Tibial nerve (tissue), 4 donors: ENCODE results near the gene ZKSCAN5. TPM values are rescaled to one million over a fixed set of nuclear protein-coding genes. Genes with fewer than 3 reads are reported as not detected.
A peak's percentile ranks its signal among the peaks of the same experiment; 100 is the strongest.

Experiments
- DNase-seq, 2 donors: peaks; one replicate each; pipeline ENCODE4 v3.0.0-alpha.2; 2019; ENCODE audit warnings: low spot score in 2 of 2
- H3K27ac ChIP-seq, 4 donors: fragments of 200-600 bp; sonication (generic) in 3 of 4; one replicate each; pipeline ENCODE4 v1.5.1; 2017 to 2019; ENCODE audit warnings: mild to moderate bottlenecking in 1 of 4
- H3K27me3 ChIP-seq, 2 donors: fragments of 200-600 bp; sonication (generic) in 1 of 2; one replicate each; pipeline versions ENCODE4 v1.5.1 to v1.6.0; 2017 to 2019
- H3K36me3 ChIP-seq, 3 donors: fragments of 200-600 bp; sonication (generic); one replicate each; pipeline ENCODE4 v1.5.1; 2018 to 2019
- H3K4me1 ChIP-seq, 4 donors: fragments of 200-600 bp; sonication (generic) in 3 of 4; one replicate each; pipeline ENCODE4 v1.5.1; 2017 to 2019
- H3K4me3 ChIP-seq, 4 donors: fragments of 200-600 bp; sonication (generic) in 3 of 4; one replicate each; pipeline ENCODE4 v1.5.1; 2017 to 2019; ENCODE audit warnings: mild to moderate bottlenecking in 1 of 4, moderate library complexity in 1 of 4
- H3K9me3 ChIP-seq, 4 donors: fragments of 200-600 bp; sonication (generic) in 3 of 4; one replicate each; pipeline ENCODE4 v1.5.1; 2017 to 2019
- EP300 ChIP-seq, 2 donors: sonication (generic); formaldehyde crosslinking; IDR thresholded peaks; one replicate each; pipeline ENCODE4 v1.6.1; 2017; ENCODE audit warnings: antibody characterized with exemption in 2 of 2, mild to moderate bottlenecking in 1 of 2
- POLR2A ChIP-seq, 2 donors: fragments of 450-650 bp; IDR thresholded peaks; one replicate each; pipeline ENCODE4 v1.6.1; 2017; ENCODE audit warnings: antibody characterized with exemption in 2 of 2, mild to moderate bottlenecking in 2 of 2, moderate library complexity in 2 of 2
- WGBS, 2 donors: methylation state at CpG; one replicate each; pipeline ENCODE4 v1.1.5; 2018; 5-methylcytosine and 5-hydroxymethylcytosine counted together
- total RNA-seq, 4 donors: library from RNA; depleted of rRNA; stranded (reverse); fragments of >200 nt; gene quantifications; one replicate each; pipeline ENCODE4 v1.1.0, GENCODE V29; 2016
- TF ChIP-seq, protein P1 (sequence below), 5 experiments: fragments of 200-600 bp in 3 of 5; fragments of 450-650 bp in 2 of 5; sonication (generic) in 3 of 5; IDR thresholded peaks; one replicate each; pipeline ENCODE4 v1.5.1; 2016 to 2019; ENCODE audit warnings: antibody characterized with exemption in 5 of 5, mild to moderate bottlenecking in 3 of 5, moderate library complexity in 2 of 5

Gene ZKSCAN5
- 10 to 100 TPM in 2 of 4 donors, 1 to 10 TPM in 2; 9.0 to 11.7 (median 9.9) TPM for total RNA-seq

DNA sequence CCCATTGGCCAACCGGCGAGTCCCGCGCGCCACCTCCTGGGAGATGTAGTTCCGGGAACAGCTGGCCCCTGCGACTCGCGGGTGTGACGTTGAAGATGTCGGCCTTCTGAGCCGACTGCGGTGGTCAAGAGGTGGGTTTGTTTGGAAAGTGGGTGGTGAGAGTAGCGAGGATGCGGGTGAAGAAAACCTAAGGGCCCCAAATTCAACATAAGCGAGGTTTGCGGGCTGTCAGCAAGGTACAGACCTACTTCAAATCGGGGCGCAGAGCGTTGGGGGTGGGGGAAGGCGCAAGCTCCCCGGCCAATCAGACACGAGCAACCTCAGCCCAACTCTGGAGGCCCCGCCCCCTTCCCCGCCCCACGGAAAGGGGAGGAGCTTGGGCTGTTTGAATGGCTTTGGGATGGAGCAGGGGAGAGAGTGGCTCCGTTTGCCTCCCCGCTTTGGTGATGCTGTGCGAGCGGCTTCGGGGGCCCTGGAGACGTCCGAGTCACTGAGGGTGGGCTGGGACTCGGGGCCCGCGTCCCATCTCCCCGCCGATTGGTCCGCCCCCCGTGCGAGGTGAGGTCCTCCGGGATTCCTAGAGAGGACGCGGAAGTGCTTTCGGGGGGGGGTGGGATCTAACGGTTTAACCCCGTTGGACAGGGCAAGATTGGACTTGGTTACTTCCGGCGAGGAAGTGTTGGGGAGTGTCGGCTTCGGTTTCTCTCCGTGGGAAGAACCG, at the start of gene ZKSCAN5:
TSS of gene ZKSCAN5 (plus strand) at position 60 of the 721 bp plus-strand sequence. CDS start 1,383 bp downstream, outside the sequence.
- Histone ChIP-seq H3K27me3 (no peaks in the 10 kb centered on the region), H3K4me3 (peak within 1 kb of the TSS; percentile 63 to 81 (median 72)), H3K36me3 (peaks cover 0 to 10% (median 0%) of the 10 kb centered on the region in 3 donors), H3K4me1 (peaks cover 0 to 45% (median 26%) of the 10 kb centered on the region in 4 donors), H3K27ac (peak within 1 kb of the TSS; percentile 88 to 96 (median 94)), H3K9me3 (no peaks in the 10 kb centered on the region)
- TF ChIP-seq, protein P1, sequence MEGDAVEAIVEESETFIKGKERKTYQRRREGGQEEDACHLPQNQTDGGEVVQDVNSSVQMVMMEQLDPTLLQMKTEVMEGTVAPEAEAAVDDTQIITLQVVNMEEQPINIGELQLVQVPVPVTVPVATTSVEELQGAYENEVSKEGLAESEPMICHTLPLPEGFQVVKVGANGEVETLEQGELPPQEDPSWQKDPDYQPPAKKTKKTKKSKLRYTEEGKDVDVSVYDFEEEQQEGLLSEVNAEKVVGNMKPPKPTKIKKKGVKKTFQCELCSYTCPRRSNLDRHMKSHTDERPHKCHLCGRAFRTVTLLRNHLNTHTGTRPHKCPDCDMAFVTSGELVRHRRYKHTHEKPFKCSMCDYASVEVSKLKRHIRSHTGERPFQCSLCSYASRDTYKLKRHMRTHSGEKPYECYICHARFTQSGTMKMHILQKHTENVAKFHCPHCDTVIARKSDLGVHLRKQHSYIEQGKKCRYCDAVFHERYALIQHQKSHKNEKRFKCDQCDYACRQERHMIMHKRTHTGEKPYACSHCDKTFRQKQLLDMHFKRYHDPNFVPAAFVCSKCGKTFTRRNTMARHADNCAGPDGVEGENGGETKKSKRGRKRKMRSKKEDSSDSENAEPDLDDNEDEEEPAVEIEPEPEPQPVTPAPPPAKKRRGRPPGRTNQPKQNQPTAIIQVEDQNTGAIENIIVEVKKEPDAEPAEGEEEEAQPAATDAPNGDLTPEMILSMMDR (IDR thresholded peaks at IDR 0.05), result peak in 2 of 5 experiments; percentile 21 to 32
- peak; percentile 8 to 74 for TF ChIP-seq EP300 (IDR thresholded peaks at IDR 0.05)
- TF ChIP-seq POLR2A (IDR thresholded peaks at IDR 0.05), result peak; percentile 11 to 39
- 0 to 1% methylated on average over 37 to 46 of the region's 53 CpGs for WGBS, 2 donors
- peak; percentile 99 for DNase-seq

DNA sequence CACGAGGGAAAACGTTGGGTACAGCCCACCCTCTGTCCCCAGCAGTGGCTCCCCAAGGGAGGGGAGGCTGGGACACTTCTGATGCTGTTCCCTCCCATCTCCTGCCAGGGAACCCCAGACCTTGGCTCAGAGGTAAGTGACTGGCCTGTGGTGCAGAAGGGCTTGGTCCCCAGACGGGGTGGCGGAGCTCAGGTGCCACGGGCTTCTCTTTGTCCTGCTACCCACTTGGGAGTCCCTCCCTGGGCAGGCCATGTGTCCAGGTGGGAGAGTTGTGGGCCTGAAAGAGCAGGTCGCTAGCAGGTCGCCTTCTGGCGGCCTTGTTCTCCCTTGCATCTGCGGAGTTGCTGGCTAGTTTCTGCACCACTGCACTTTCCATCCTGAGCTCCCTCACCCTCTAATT, 48.6 kb upstream of the ZKSCAN5 start:
- Histone ChIP-seq H3K4me1 (peaks cover 0 to 15% (median 0%) of the 10 kb centered on the region in 4 donors), H3K4me3 (no peak overlapping the region), H3K9me3 (no peaks in the 10 kb centered on the region), H3K27ac (no peak overlapping the region), H3K27me3 (no peaks in the 10 kb centered on the region), H3K36me3 (peaks cover 0 to 100% (median 7%) of the 10 kb centered on the region in 3 donors)
- WGBS, 2 donors, result 67 to 74% methylated on average over 5 to 6 of the region's 9 CpGs
- TF ChIP-seq EP300 (IDR thresholded peaks at IDR 0.05), result no peak
- no peak for TF ChIP-seq POLR2A (IDR thresholded peaks at IDR 0.05)
- TF ChIP-seq, protein P1 (IDR thresholded peaks at IDR 0.05), result no peak
- no peak for DNase-seq

DNA sequence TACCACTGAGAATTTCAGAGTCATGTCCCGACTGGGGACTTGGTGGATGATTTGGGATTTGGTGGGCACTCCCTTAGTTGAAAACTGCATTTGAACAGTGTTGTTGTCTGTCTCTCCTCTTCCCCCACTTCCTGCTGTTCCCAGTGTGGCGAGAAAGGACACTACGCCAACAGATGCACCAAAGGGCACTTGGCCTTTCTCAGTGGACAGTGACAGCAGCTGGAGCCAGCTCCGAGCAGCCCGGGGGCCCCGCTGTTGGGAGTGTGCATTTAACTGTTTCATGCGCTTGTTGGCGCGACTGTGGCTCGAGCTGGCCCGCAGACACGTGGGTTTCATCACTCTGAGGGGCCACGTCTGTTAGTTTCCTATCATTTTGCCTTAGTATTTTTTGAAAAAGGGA, 48.2 kb upstream of the ZKSCAN5 start:
- H3K36me3 ChIP-seq, result peaks cover 0 to 95% (median 7%) of the 10 kb centered on the region in 3 donors
- 60 to 71% methylated on average over 13 of the region's 13 CpGs for WGBS, 2 donors
- H3K9me3 ChIP-seq, result no peaks in the 10 kb centered on the region
- no peaks in the 10 kb centered on the region for H3K27me3 ChIP-seq
- H3K4me1 ChIP-seq, result peaks cover 0 to 19% (median 0%) of the 10 kb centered on the region in 4 donors
- no peak overlapping the region for H3K27ac ChIP-seq
- no peak overlapping the region for H3K4me3 ChIP-seq
- no peak for TF ChIP-seq EP300 (IDR thresholded peaks at IDR 0.05)
- TF ChIP-seq, protein P1 (IDR thresholded peaks at IDR 0.05), result no peak
- DNase-seq, result no peak

DNA sequence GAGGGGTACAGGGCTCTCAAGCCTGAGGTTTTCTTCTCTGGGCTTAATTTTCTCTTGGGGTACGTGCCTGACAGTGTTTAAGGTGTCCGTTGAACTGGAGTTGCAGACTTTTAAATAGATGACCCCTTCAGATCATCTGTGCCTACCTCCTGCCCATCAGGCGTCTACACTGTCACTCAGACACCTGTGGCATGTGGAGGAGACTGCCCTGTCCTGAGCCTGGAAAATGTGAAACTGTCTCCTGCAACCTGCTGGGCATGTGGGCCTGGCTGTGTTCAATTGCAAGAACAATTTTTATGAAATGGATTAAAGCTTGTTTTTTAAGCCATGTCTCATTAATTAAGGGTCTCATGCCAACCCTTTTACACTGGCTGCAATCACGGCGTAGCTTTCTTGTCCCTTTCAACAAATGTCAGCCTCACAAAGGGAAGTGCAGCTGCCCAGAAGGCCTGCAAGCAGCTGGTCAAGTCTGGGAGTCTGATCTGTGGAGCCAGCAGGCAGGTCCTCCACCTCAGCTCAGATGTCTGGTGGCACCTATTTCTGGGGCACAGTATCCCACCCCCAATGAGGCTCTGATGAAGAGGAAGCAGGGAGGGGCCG, 47.3 kb upstream of the ZKSCAN5 start:
- TF ChIP-seq, protein P1 (IDR thresholded peaks at IDR 0.05), result no peak
- peaks cover 0 to 87% (median 7%) of the 10 kb centered on the region in 3 donors for H3K36me3 ChIP-seq
- peaks cover 0 to 26% (median 0%) of the 10 kb centered on the region in 4 donors for H3K4me1 ChIP-seq
- no peaks in the 10 kb centered on the region for H3K27me3 ChIP-seq
- no peak overlapping the region for H3K4me3 ChIP-seq
- H3K27ac ChIP-seq, result no peak overlapping the region
- no peaks in the 10 kb centered on the region for H3K9me3 ChIP-seq
- no peak for DNase-seq
- WGBS, 2 donors, result 75 to 80% methylated on average over 5 to 6 of the region's 6 CpGs
